ENCODE results near the gene EGLN3.
"Not testable (repeated sequence)": the region's sequence is repeated elsewhere in the genome, so short reads cannot be mapped to it uniquely, and the experiment has no call there.

EGLN3 gene

GRCh38 chr14:33938131-33938949 is 12.5 kb downstream of the EGLN3 start:
- DNase-seq (ENCODE audit: low read depth in 1 of 2, low spot score in 1 of 2), result no peak

GRCh38 chr14:33936391-33936790 is 14.5 kb downstream of the EGLN3 start:
- no peak for DNase-seq (ENCODE audit: low read depth in 1 of 2, low spot score in 1 of 2)

- no peak for DNase-seq (ENCODE audit: low read depth in 1 of 2, low spot score in 1 of 2)
Observed at GRCh38 chr14:33934938-33935337, 15.9 kb downstream of the EGLN3 start.

GRCh38 chr14:33934043-33934750 is 16.7 kb downstream of the EGLN3 start:
- no peak for DNase-seq (ENCODE audit: low read depth in 1 of 2, low spot score in 1 of 2)

GRCh38 chr14:33933386-33933933 is 17.4 kb downstream of the EGLN3 start:
- no peak for DNase-seq (ENCODE audit: low read depth in 1 of 2, low spot score in 1 of 2)

GRCh38 chr14:33932576-33933345 is 18.1 kb downstream of the EGLN3 start:
- DNase-seq (ENCODE audit: low read depth in 1 of 2, low spot score in 1 of 2), result no peak

- no peak for DNase-seq (ENCODE audit: low read depth in 1 of 2, low spot score in 1 of 2)
Observed at GRCh38 chr14:33932033-33932432, 18.8 kb downstream of the EGLN3 start.

- no peak for DNase-seq (ENCODE audit: low read depth in 1 of 2, low spot score in 1 of 2)
Observed at GRCh38 chr14:33931461-33931860, 19.4 kb downstream of the EGLN3 start.

- DNase-seq (ENCODE audit: low read depth in 1 of 2, low spot score in 1 of 2), result no peak
Observed at GRCh38 chr14:33930439-33930838, 20.4 kb downstream of the EGLN3 start.

GRCh38 chr14:33929799-33930408 is 21.0 kb downstream of the EGLN3 start:
- DNase-seq (ENCODE audit: low read depth in 1 of 2, low spot score in 1 of 2), result no peak

GRCh38 chr14:33928895-33929294 is 22.0 kb downstream of the EGLN3 start:
- DNase-seq (ENCODE audit: low read depth in 1 of 2, low spot score in 1 of 2), result no peak

GRCh38 chr14:33927944-33928343 is 22.9 kb downstream of the EGLN3 start:
- no peak for DNase-seq (ENCODE audit: low read depth in 1 of 2, low spot score in 1 of 2)

GRCh38 chr14:33926967-33927366 is 23.9 kb downstream of the EGLN3 start:
- DNase-seq (ENCODE audit: low read depth in 1 of 2, low spot score in 1 of 2), result not testable (repeated sequence)

- DNase-seq (ENCODE audit: low read depth in 1 of 2, low spot score in 1 of 2), result no peak
Observed at GRCh38 chr14:33925946-33926345, 24.9 kb downstream of the EGLN3 start.

GRCh38 chr14:33925235-33925634 is 25.6 kb downstream of the EGLN3 start:
- no peak for DNase-seq (ENCODE audit: low read depth in 1 of 2, low spot score in 1 of 2)

- no peak for DNase-seq (ENCODE audit: low read depth in 1 of 2, low spot score in 1 of 2)
Observed at GRCh38 chr14:33924566-33925100, 26.2 kb downstream of the EGLN3 start.

GRCh38 chr14:33922125-33922524 is 28.7 kb downstream of the EGLN3 start:
- DNase-seq (ENCODE audit: low read depth in 1 of 2, low spot score in 1 of 2), result no peak

GRCh38 chr14:33918256-33918655 is 32.6 kb downstream of the EGLN3 start:
- no peak for DNase-seq (ENCODE audit: low read depth in 1 of 2, low spot score in 1 of 2)

- no peak for DNase-seq (ENCODE audit: low read depth in 1 of 2, low spot score in 1 of 2)
Observed at GRCh38 chr14:33917661-33918060, 33.2 kb downstream of the EGLN3 start.

GRCh38 chr14:33916663-33917565 is 34.0 kb downstream of the EGLN3 start:
- no peak for DNase-seq (ENCODE audit: low read depth in 1 of 2, low spot score in 1 of 2)
